HepG2 (cell line): Measurements from ENCODE around the gene NRG3. TPM values are rescaled to one million over a fixed set of nuclear protein-coding genes. Genes with fewer than 3 reads are reported as not detected.

Source experiments
- ATAC-seq: fragments of 200-7000 bp; cut with Tn5 transposase; 3 replicates; pipeline ENCODE4 v1.9.1; 2020; ENCODE audit warnings: mild to moderate bottlenecking, moderate library complexity
- BruUV-seq: library from RNA; stranded (reverse); fragments of 400-500 nt; replicated peaks from 2 replicates; lab custom pipeline; 2021; lab: Mats Ljungman, UMichigan
- CTCF ChIA-PET: fragments of 300-600 bp; formaldehyde crosslinking; extraction: SDS; loops from one replicate; lab custom pipeline; 2021; ENCODE audit warnings: low total read pairs, inconsistent platforms, low intra/inter-chr PET ratio; lab: Yijun Ruan, JAX
- POLR2A ChIA-PET: fragments of 350-600 bp; sonication (Branson Sonifier 250); formaldehyde crosslinking; loops from one replicate; lab custom pipeline; 2020; ENCODE audit warnings: antibody characterized with exemption, inconsistent platforms; lab: Yijun Ruan, JAX
- DNase-seq: peaks from one replicate; pipeline ENCODE4 v3.0.0-alpha.2; 2015; ENCODE audit warnings: low spot score
- FAIRE-seq: peaks from 3 replicates; lab custom pipeline; 2011; peaks lifted over from hg19 to GRCh38; lab: Jason Lieb, UNC
- H2AFZ ChIP-seq: one replicate; pipeline ENCODE4 v1.6.1; 2011; ENCODE audit warnings: low read length, inconsistent platforms
- H3K27ac ChIP-seq: fragments of 300-600 bp; 3 replicates; pipeline ENCODE4 v1.8.0; 2011; ENCODE audit warnings: mixed run types, mild to moderate bottlenecking, mixed read lengths, low read length, inconsistent platforms; ENCODE audit not compliant: insufficient read depth; ENCODE audit errors: extremely low read length
- H3K27me3 ChIP-seq, 2 experiments: fragments of 200-600 bp in 1 of 2; 2 replicates in 1 of 2; 3 replicates in 1 of 2; pipeline versions ENCODE4 v1.6.0 to v1.8.0; 2011; ENCODE audit warnings: low read length in 2 of 2, mild to moderate bottlenecking in 2 of 2, moderate library complexity in 2 of 2, inconsistent platforms in 1 of 2; ENCODE audit not compliant: insufficient read depth in 2 of 2, control insufficient read depth in 1 of 2
- H3K36me3 ChIP-seq, 2 experiments: fragments of 200-600 bp in 1 of 2; replicated peaks in 1 of 2; 2 replicates in 1 of 2; 3 replicates in 1 of 2; pipeline versions ENCODE4 v1.5.1 to v1.8.0; 2011; ENCODE audit warnings: low read length in 2 of 2, inconsistent platforms in 1 of 2; ENCODE audit not compliant: insufficient read depth in 2 of 2, control insufficient read depth in 1 of 2
- H3K4me1 ChIP-seq: 2 replicates; pipeline ENCODE4 v1.5.1; 2012; ENCODE audit warnings: low read length, inconsistent platforms; ENCODE audit not compliant: insufficient read depth
- H3K4me2 ChIP-seq: 2 replicates; pipeline ENCODE4 v1.6.0; 2011; ENCODE audit warnings: low read depth, low read length, inconsistent platforms
- H3K4me3 ChIP-seq, 3 experiments: fragments of 200-600 bp in 1 of 3; sonication (generic), shearing (Covaris generic) in 1 of 3; replicated peaks in 1 of 3; 2 replicates each; pipeline ENCODE4 v1.5.1; 2011 to 2016; ENCODE audit warnings: low read length in 3 of 3, inconsistent platforms in 2 of 3, low read depth in 2 of 3, mild to moderate bottlenecking in 2 of 3, control low read depth in 1 of 3, mixed read lengths in 1 of 3; ENCODE audit not compliant: insufficient read depth in 1 of 3
- H3K79me2 ChIP-seq: one replicate; pipeline ENCODE4 v1.6.1; 2011; ENCODE audit warnings: low read length, inconsistent platforms; ENCODE audit not compliant: insufficient read depth
- H3K9ac ChIP-seq: 2 replicates; pipeline ENCODE4 v1.6.0; 2011; ENCODE audit warnings: mild to moderate bottlenecking, low read depth, low read length, inconsistent platforms; ENCODE audit not compliant: insufficient read depth
- H3K9me3 ChIP-seq: 2 replicates; pipeline ENCODE4 v1.5.1; 2012; ENCODE audit warnings: mild to moderate bottlenecking, low read length
- H4K20me1 ChIP-seq: 2 replicates; pipeline ENCODE4 v1.6.0; 2011; ENCODE audit warnings: inconsistent platforms, mild to moderate bottlenecking, low read length, moderate library complexity; ENCODE audit not compliant: insufficient read depth
- GRHL1 ChIP-seq: sonication (generic); formaldehyde crosslinking; conservative IDR thresholded peaks from 2 replicates; pipeline ENCODE4 v1.8.0; 2022; ENCODE audit warnings: missing genetic modification reagents
- HMGA1 ChIP-seq: sonication (generic); formaldehyde crosslinking; conservative IDR thresholded peaks from 2 replicates; pipeline ENCODE4 v1.4.0; 2020; ENCODE audit warnings: missing genetic modification reagents
- HNRNPL ChIP-seq: fragments of 200-400 bp; formaldehyde crosslinking; IDR thresholded peaks from 2 replicates; pipeline ENCODE4 v1.6.1; 2017; ENCODE audit warnings: mild to moderate bottlenecking, low read depth, low read length
- MEF2D ChIP-seq: sonication (generic); formaldehyde crosslinking; IDR thresholded peaks from 2 replicates; pipeline ENCODE4 v1.5.1; 2020; ENCODE audit warnings: mild to moderate bottlenecking, missing genetic modification reagents
- PRDM4 ChIP-seq: sonication (generic); formaldehyde crosslinking; IDR thresholded peaks from 2 replicates; pipeline ENCODE4 v1.9.0; 2021; ENCODE audit warnings: missing genetic modification reagents, borderline replicate concordance
- SALL2 ChIP-seq: sonication (generic); formaldehyde crosslinking; IDR thresholded peaks from 2 replicates; pipeline ENCODE4 v1.8.1; 2023; ENCODE audit warnings: mild to moderate bottlenecking, missing genetic modification reagents, inconsistent platforms
- SATB2 ChIP-seq: sonication (generic); formaldehyde crosslinking; IDR thresholded peaks from 2 replicates; pipeline ENCODE4 v1.5.0; 2020; ENCODE audit warnings: missing genetic modification reagents
- SOX13 ChIP-seq, 3 experiments: fragments of 450-650 bp in 1 of 3; sonication (generic) in 1 of 3; formaldehyde crosslinking in 1 of 3; IDR thresholded peaks in 2 of 3; conservative IDR thresholded peaks in 1 of 3; 2 replicates each; pipeline versions ENCODE4 v1.5.0 to v1.6.1; 2016 to 2020; ENCODE audit warnings: antibody characterized with exemption in 1 of 3, mild to moderate bottlenecking in 1 of 3, missing compliant biosample characterization in 1 of 3, missing genetic modification reagents in 1 of 3, moderate library complexity in 1 of 3
- TRAFD1 ChIP-seq: sonication (generic); formaldehyde crosslinking; IDR thresholded peaks from 2 replicates; pipeline ENCODE4 v1.5.1; 2020; ENCODE audit warnings: missing genetic modification reagents, mild to moderate bottlenecking, borderline replicate concordance
- YY1 ChIP-seq: IDR thresholded peaks from 2 replicates; pipeline ENCODE4 v1.6.1; 2011; ENCODE audit warnings: low read length, low read depth, moderate library complexity, mild to moderate bottlenecking; ENCODE audit not compliant: insufficient read depth, insufficient replicate concordance
- ZFP41 ChIP-seq: sonication (generic); formaldehyde crosslinking; IDR thresholded peaks from 2 replicates; pipeline ENCODE4 v1.4.0; 2020; ENCODE audit warnings: mild to moderate bottlenecking, missing genetic modification reagents, borderline replicate concordance
- ZFYVE20 ChIP-seq: sonication (generic); formaldehyde crosslinking; IDR thresholded peaks from 2 replicates; pipeline ENCODE4 v1.8.0; 2023; ENCODE audit warnings: low read depth, mild to moderate bottlenecking, moderate library complexity, missing genetic modification reagents, borderline replicate concordance
- ZNF253 ChIP-seq: sonication (generic); formaldehyde crosslinking; IDR thresholded peaks from 2 replicates; pipeline ENCODE4 v1.8.0; 2022; ENCODE audit warnings: mild to moderate bottlenecking, missing genetic modification reagents, borderline replicate concordance
- ZNF33A ChIP-seq: sonication (generic); formaldehyde crosslinking; IDR thresholded peaks from 2 replicates; pipeline ENCODE4 v1.5.1; 2020; ENCODE audit warnings: missing genetic modification reagents, mild to moderate bottlenecking, moderate library complexity, borderline replicate concordance
- ZNF552 ChIP-seq: sonication (generic); formaldehyde crosslinking; IDR thresholded peaks from 2 replicates; pipeline ENCODE4 v1.9.0; 2022; ENCODE audit warnings: missing genetic modification reagents, mild to moderate bottlenecking, borderline replicate concordance
- ZNF746 ChIP-seq: sonication (generic); formaldehyde crosslinking; IDR thresholded peaks from 2 replicates; pipeline ENCODE4 v1.8.0; 2022; ENCODE audit warnings: mild to moderate bottlenecking, missing genetic modification reagents
- in situ Hi-C: cut with HindIII; loops from 2 replicates; pipeline ENCODE4 v1.10.0; 2017; ENCODE audit warnings: low pct_unique_long_range_greater_than_20kb; ENCODE audit not compliant: extremely low pct_ligation_motif_present
- intact Hi-C: fragments of 100-400 bp; cut with micrococcal nuclease; formaldehyde crosslinking; loops from one replicate; pipeline ENCODE4 v1.10.0; 2022; ENCODE audit not compliant: unreplicated experiment
- polyA plus RNA-seq, 8 experiments: library from polyadenylated mRNA; depleted of rRNA in 3 of 8; stranded (reverse) in 7 of 8; unstranded in 1 of 8; fragments of >200 nt; fragmentation: Illumina TruSeq in 4 of 8; extraction: Trizol in 4 of 8; gene quantifications; 2 replicates each; pipeline versions ENCODE4 v1.2.1 to v1.2.3, GENCODE V29; 2011 to 2016; ENCODE audit warnings: low read depth in 4 of 8, missing spikeins in 1 of 8, mixed read lengths in 1 of 8; ENCODE audit not compliant: insufficient read depth in 1 of 8
- total RNA-seq, 5 experiments: library from RNA; depleted of rRNA; stranded (reverse); fragments of >200 nt; fragmentation: Illumina TruSeq; extraction: Trizol; gene quantifications; 2 replicates each; pipeline ENCODE4 v1.2.3, GENCODE V29; 2016; ENCODE audit warnings: low read depth in 1 of 5

NRG3 gene
- total and polyA plus RNA-seq, 2 of the 13 experiments (the other 11 are each of a cell fraction or from before 2014, with no cell fraction given): not detected

- H3K27ac ChIP-seq: no peak overlapping the region
- no peak overlapping the region for H2AFZ ChIP-seq
- no peak overlapping the region for H3K4me3 ChIP-seq
- POLR2A ChIA-PET: no interaction called here
- in situ Hi-C loops (no loop called here), intact Hi-C loops (no loop called here)
- no peaks in the 10 kb centered on the region for H3K36me3 ChIP-seq
- H3K4me1 ChIP-seq: no peaks in the 10 kb centered on the region
- CTCF ChIA-PET: no interaction called here
- ATAC-seq: no peak
- no peak overlapping the region for H3K4me2 ChIP-seq
- H4K20me1 ChIP-seq: no peaks in the 10 kb centered on the region
- H3K27me3 ChIP-seq: no peaks in the 10 kb centered on the region
- H3K9me3 ChIP-seq: peaks cover 66% of the 10 kb centered on the region
- FAIRE-seq: no peak
- no peak overlapping the region for H3K9ac ChIP-seq
- BruUV-seq: no TSS peak
- no peaks in the 10 kb centered on the region for H3K79me2 ChIP-seq
- no peak for DNase-seq
- no peak for TF ChIP-seq MEF2D (CRISPR knock-in tag)
- TF ChIP-seq PRDM4: no peak
- no peak for TF ChIP-seq SOX13 (IDR thresholded peaks at IDR 0.05)
- no peak for TF ChIP-seq SOX13 (CRISPR knock-in tag; conservative IDR thresholded peaks at IDR 0.05 in 1 of 2, IDR thresholded peaks at IDR 0.05 in 1 of 2)
- TF ChIP-seq ZFP41 (CRISPR knock-in tag): no peak
- no peak for TF ChIP-seq HNRNPL
- TF ChIP-seq YY1: no peak
- no peak for TF ChIP-seq GRHL1 (CRISPR knock-in tag)
- no peak for TF ChIP-seq ZNF552 (CRISPR knock-in tag)
- no peak for TF ChIP-seq ZNF746 (CRISPR knock-in tag)
- TF ChIP-seq HMGA1 (CRISPR knock-in tag): no peak
- TF ChIP-seq TRAFD1 (CRISPR knock-in tag): no peak
- TF ChIP-seq ZNF253: no peak
- TF ChIP-seq SATB2 (CRISPR knock-in tag): no peak
- no peak for TF ChIP-seq ZFYVE20
- no peak for TF ChIP-seq ZNF33A (CRISPR knock-in tag)
- no peak for TF ChIP-seq SALL2 (CRISPR knock-in tag)
These were observed 36.0 kb upstream of the NRG3 start for GRCh38 chr10:81838950-81839349.
